NCI-H2081 treated with DMSO at 0.1 percent for 48 hours (cell line): ENCODE data around the gene INPP5D.

Source experiments
- DNase-seq: peaks from one replicate; lab custom pipeline; 2025; lab: John Stamatoyannopoulos, UW

The INPP5D gene

GRCh38 chr2:233236820-233237589, 176.9 kb downstream of the INPP5D start:
- DNase-seq = no peak

- no peak for DNase-seq
These were observed 180.8 kb downstream of the INPP5D start for GRCh38 chr2:233240897-233241296.

- no peak for DNase-seq
These were observed 181.7 kb downstream of the INPP5D start for GRCh38 chr2:233241803-233242202.

GRCh38 chr2:233242231-233242927, 182.2 kb downstream of the INPP5D start:
- no peak for DNase-seq

GRCh38 chr2:233243348-233243747, 183.2 kb downstream of the INPP5D start:
- no peak for DNase-seq

- no peak for DNase-seq
These were observed 184.7 kb downstream of the INPP5D start for GRCh38 chr2:233244818-233245217.

- no peak for DNase-seq
These were observed 185.3 kb downstream of the INPP5D start for GRCh38 chr2:233245406-233245805.

GRCh38 chr2:233247116-233247515, 187.0 kb downstream of the INPP5D start:
- no peak for DNase-seq

GRCh38 chr2:233247744-233248143, 187.6 kb downstream of the INPP5D start:
- no peak for DNase-seq

- DNase-seq = no peak
These were observed 188.9 kb downstream of the INPP5D start for GRCh38 chr2:233248999-233249398.

GRCh38 chr2:233250568-233250967, 190.4 kb downstream of the INPP5D start:
- DNase-seq = no peak

- no peak for DNase-seq
These were observed 190.8 kb downstream of the INPP5D start for GRCh38 chr2:233250985-233251305.

GRCh38 chr2:233251306-233252116, 191.4 kb downstream of the INPP5D start, which contains the start of gene ATG16L1:
Gene ATG16L1 (plus strand): TSS chr2:233251673. CDS start chr2:233251828, 155 bp downstream.
- DNase-seq = peak; percentile 75

GRCh38 chr2:233252227-233252626, 192.1 kb downstream of the INPP5D start:
- no peak for DNase-seq

- no peak for DNase-seq
These were observed 195.0 kb downstream of the INPP5D start for GRCh38 chr2:233255151-233255550.

GRCh38 chr2:233256048-233256447, 195.9 kb downstream of the INPP5D start:
- no peak for DNase-seq
